Stomach (tissue), 9 donors: ENCODE data around the gene USP24. TPM values are rescaled to one million over a fixed set of nuclear protein-coding genes. Genes with fewer than 3 reads are reported as not detected.

Source experiments
- DNase-seq, 2 donors: peaks; one replicate each; pipeline versions ENCODE4 v3.0.0 to v3.0.0-alpha.2; 2013 to 2019
- H3K27ac ChIP-seq, 5 donors: fragments of 200-600 bp in 4 of 5; sonication (generic) in 4 of 5; one replicate each; pipeline ENCODE4 v1.5.1; 2013 to 2019; ENCODE audit warnings: mild to moderate bottlenecking in 1 of 5, moderate library complexity in 1 of 5
- H3K27me3 ChIP-seq, 3 donors: fragments of 200-600 bp; sonication (generic); one replicate each; pipeline ENCODE4 v1.5.1; 2017 to 2019; ENCODE audit warnings: mixed run types in 1 of 3
- H3K36me3 ChIP-seq, 4 donors: fragments of 200-600 bp; sonication (generic); 1 replicate in 3 of 4; 2 replicates in 1 of 4; pipeline ENCODE4 v1.5.1; 2016 to 2019
- H3K4me1 ChIP-seq, 4 donors: fragments of 200-600 bp; sonication (generic); one replicate each; pipeline ENCODE4 v1.5.1; 2016 to 2019
- H3K4me3 ChIP-seq, 4 donors: fragments of 200-600 bp; sonication (generic) in 3 of 4; one replicate each; pipeline ENCODE4 v1.5.1; 2016 to 2019; ENCODE audit warnings: mild to moderate bottlenecking in 1 of 4
- H3K9me3 ChIP-seq, 4 donors: fragments of 200-600 bp; sonication (generic); one replicate each; pipeline ENCODE4 v1.5.1; 2016 to 2019
- CTCF ChIP-seq, 7 experiments: fragments of 450-650 bp in 4 of 7; fragments of 200-600 bp in 3 of 7; sonication (generic) in 3 of 7; IDR thresholded peaks; one replicate each; pipeline ENCODE4 v1.5.1; 2016 to 2019; ENCODE audit warnings: antibody characterized with exemption in 7 of 7, control low read depth in 2 of 7, mild to moderate bottlenecking in 1 of 7
- EP300 ChIP-seq: sonication (generic); formaldehyde crosslinking; IDR thresholded peaks from one replicate; pipeline ENCODE4 v1.6.1; 2017; ENCODE audit warnings: antibody characterized with exemption
- POLR2A ChIP-seq, 4 donors: fragments of 450-650 bp; IDR thresholded peaks; one replicate each; pipeline ENCODE4 v1.6.1; 2016; ENCODE audit warnings: antibody characterized with exemption in 4 of 4, control low read depth in 2 of 4, mild to moderate bottlenecking in 1 of 4, moderate library complexity in 1 of 4
- POLR2AphosphoS5 ChIP-seq, 3 donors: sonication (generic); formaldehyde crosslinking; IDR thresholded peaks; one replicate each; pipeline ENCODE4 v1.6.1; 2016; ENCODE audit warnings: antibody characterized with exemption in 3 of 3
- WGBS, 5 donors: extraction: QIAGEN DNeasy Blood & Tissue Kit in 3 of 5; methylation state at CpG; one replicate each; pipeline versions ENCODE4 v1.1.5 to v1.1.7; 2013 to 2018; 5-methylcytosine and 5-hydroxymethylcytosine counted together
- intact Hi-C: fragments of 100-400 bp; cut with DNase I; formaldehyde crosslinking; loops from one replicate; pipeline ENCODE4 v1.15.1; 2023; ENCODE audit warnings: low total_unique reads
- polyA plus RNA-seq, 3 donors: library from polyadenylated mRNA; stranded (reverse); fragments of 200-250 nt; gene quantifications; one replicate each; pipeline ENCODE4 v1.2.3, GENCODE V29; 2013
- total RNA-seq, 5 donors: library from RNA; depleted of rRNA; stranded (reverse); fragments of >200 nt; gene quantifications; one replicate each; pipeline versions ENCODE4 v1.1.0 to v1.2.3, GENCODE V29; 2014 to 2016
- donor health status: healthy with polysubstance abuse.
- donor health status: Bipolar disorder and iron deficiency.
- donor health status: healthy.

USP24 gene
- total and polyA plus RNA-seq, 8 donors, result 5.5 to 114 (median 17.0) TPM

DNA sequence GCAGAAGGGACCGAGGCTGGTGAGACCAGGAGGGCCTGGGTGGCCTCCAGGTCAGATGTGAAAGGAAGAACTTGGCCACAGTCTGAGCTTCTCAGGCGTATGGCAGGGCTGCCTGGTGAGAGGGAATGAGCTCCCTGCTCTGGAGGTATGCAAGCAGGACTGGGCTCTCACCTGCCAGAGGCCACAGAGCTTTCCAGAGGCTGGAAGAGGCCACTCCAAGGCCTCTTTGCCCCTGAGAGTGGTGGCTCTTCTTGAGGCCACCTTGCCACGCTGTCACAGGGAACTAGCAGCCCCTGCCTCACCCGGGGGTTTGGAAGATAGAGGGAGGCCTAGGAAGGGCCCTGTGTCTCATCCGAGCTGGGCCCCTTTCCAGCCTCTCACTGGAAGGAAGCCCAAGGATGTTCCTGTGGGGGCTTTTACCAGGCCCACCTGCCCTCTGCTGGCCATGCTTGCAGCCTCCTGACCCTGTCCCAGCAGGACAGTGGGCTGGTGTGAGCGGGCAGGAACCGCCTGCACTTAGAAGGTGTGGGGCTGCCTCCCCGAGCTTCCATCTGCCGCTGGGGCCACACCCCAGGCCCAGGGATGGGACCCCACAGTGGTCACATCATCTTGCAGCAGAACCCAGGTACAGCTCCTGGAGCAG, 165.8 kb downstream of the USP24 start:
- no peak for DNase-seq
- Histone ChIP-seq H3K4me3 (no peak overlapping the region), H3K27ac (no peak overlapping the region), H3K9me3 (no peaks in the 10 kb centered on the region), H3K4me1 (peaks cover 0 to 6% (median 0%) of the 10 kb centered on the region in 4 donors), H3K36me3 (no peaks in the 10 kb centered on the region), H3K27me3 (no peaks in the 10 kb centered on the region)
- intact Hi-C loops, result no loop called here
- TF ChIP-seq EP300 (no peak), CTCF (IDR thresholded peaks at IDR 0.05) (no peak), POLR2A (IDR thresholded peaks at IDR 0.05) (no peak), POLR2AphosphoS5 (IDR thresholded peaks at IDR 0.05) (no peak)
- WGBS, 5 donors, result 73 to 94% (median 87%) methylated on average over 8 to 9 of the region's 9 CpGs

DNA sequence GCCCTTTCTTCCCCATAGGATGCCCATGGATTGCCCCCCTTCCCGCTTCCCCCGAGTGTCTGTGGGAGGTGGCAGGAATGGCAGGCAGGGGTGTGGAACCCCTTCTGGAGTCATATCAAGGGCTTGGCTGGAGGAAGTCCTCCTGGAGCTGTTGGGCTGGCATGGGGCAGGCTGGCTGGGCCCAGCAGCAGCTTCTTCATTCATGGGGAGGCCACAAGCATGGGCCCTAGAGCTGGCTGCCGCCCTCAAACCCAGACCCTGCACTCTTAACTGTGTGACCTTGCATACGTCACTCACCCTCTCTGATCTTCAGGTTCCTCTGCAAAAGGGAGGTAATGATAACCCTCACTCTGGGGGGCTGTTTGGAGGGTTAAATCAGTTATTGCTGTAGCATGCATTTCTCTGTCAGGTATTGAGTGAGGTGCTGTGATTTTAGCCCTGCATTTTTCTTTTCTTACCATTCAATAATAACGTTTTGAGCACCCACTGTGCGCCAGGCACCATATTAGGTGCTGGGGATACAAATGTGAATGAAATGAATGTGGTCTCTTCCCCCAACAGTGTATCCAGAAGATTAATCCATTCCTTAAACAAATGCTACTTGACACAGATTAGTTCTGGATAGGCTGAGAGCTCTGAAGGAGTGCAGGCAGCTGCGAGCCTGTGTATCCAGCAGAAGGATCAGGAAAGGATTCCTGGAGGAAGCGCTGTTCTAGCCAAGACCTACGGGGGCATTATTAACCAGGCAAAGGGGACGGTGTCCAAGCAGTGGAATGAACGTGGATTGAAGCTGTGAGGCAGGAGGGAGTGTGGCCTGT, 166.5 kb downstream of the USP24 start:
- 77 to 87% (median 86%) methylated on average over 11 of the region's 11 CpGs for WGBS, 5 donors
- H3K4me1 ChIP-seq, result peaks cover 0 to 6% (median 0%) of the 10 kb centered on the region in 4 donors
- no peak overlapping the region for H3K27ac ChIP-seq
- intact Hi-C loops, result no loop called here
- no peaks in the 10 kb centered on the region for H3K36me3 ChIP-seq
- no peaks in the 10 kb centered on the region for H3K27me3 ChIP-seq
- TF ChIP-seq POLR2A (IDR thresholded peaks at IDR 0.05), result no peak
- H3K4me3 ChIP-seq, result no peak overlapping the region
- no peak for DNase-seq
- H3K9me3 ChIP-seq, result no peaks in the 10 kb centered on the region

DNA sequence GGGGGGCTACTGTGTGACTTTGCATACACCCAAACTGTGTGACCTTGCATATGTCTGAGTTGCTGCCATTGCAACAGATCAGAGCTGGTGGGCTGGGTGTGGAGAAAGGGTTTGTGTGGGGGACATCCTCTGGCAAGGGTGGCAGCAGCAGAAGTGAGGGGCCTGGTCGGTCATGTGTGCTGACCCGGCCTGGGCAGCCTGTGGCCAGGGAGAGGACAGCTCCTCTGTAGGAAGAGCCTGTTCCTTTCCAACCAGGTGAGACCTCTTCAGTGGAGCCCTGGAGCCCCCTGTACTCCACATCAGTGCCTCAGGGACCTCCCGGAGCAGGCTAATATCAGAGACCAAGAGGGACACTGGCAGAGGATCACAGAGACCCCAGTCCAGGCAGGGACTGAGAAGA, 167.6 kb downstream of the USP24 start:
- H3K36me3 ChIP-seq, result no peaks in the 10 kb centered on the region
- intact Hi-C loops, result no loop called here
- peaks cover 0 to under 1% (median 0%) of the 10 kb centered on the region in 4 donors for H3K4me1 ChIP-seq
- 85 to 100% (median 97%) methylated on average over 1 to 3 of the region's 3 CpGs for WGBS, 5 donors
- H3K27me3 ChIP-seq, result no peaks in the 10 kb centered on the region
- H3K27ac ChIP-seq, result no peak overlapping the region
- TF ChIP-seq POLR2AphosphoS5 (IDR thresholded peaks at IDR 0.05), result no peak
- TF ChIP-seq CTCF (IDR thresholded peaks at IDR 0.05), result no peak
- no peak for TF ChIP-seq POLR2A (IDR thresholded peaks at IDR 0.05)
- H3K4me3 ChIP-seq, result no peak overlapping the region
- DNase-seq, result no peak
- no peaks in the 10 kb centered on the region for H3K9me3 ChIP-seq

- Histone ChIP-seq H3K36me3 (no peaks in the 10 kb centered on the region), H3K27ac (no peak overlapping the region), H3K4me1 (no peaks in the 10 kb centered on the region), H3K27me3 (no peaks in the 10 kb centered on the region), H3K9me3 (no peaks in the 10 kb centered on the region), H3K4me3 (no peak overlapping the region)
- no peak for DNase-seq
- WGBS, 5 donors, result 76 to 93% (median 89%) methylated on average over 4 of the region's 4 CpGs
- intact Hi-C loops, result no loop called here
- TF ChIP-seq CTCF (IDR thresholded peaks at IDR 0.05) (no peak), EP300 (no peak), POLR2A (IDR thresholded peaks at IDR 0.05) (no peak), POLR2AphosphoS5 (IDR thresholded peaks at IDR 0.05) (no peak)
Observed at GRCh38 chr1:55046871-55047270, 168.3 kb downstream of the USP24 start.

DNA sequence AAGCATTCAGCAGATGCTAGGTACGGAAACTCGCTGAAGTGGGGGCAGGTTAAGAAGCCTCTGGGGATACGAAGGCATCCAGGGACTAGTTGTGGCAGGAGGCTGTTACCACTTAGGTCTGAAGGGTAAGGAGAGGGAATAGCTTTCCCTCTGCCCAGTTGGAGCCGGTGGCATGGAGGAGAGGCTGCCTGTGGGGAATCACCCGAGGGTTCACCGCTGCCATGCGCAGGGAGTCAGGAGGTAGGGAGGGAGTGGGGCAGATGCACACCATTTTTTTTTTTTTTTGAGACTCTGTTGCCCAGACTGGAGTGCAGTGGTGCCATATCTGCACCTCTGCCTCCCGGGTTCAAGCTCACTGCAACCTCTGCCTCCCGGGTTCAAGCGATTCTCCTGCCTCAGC, 169.7 kb downstream of the USP24 start:
- Histone ChIP-seq H3K27ac (no peak overlapping the region), H3K27me3 (peaks cover 0 to 12% (median 9%) of the 10 kb centered on the region in 3 donors), H3K9me3 (no peaks in the 10 kb centered on the region), H3K36me3 (no peaks in the 10 kb centered on the region), H3K4me1 (peaks cover 0 to 8% (median 3%) of the 10 kb centered on the region in 4 donors), H3K4me3 (no peak overlapping the region)
- no peak for DNase-seq
- 92 to 99% (median 96%) methylated on average over 10 of the region's 10 CpGs for WGBS, 5 donors
- TF ChIP-seq POLR2A (IDR thresholded peaks at IDR 0.05) (no peak), EP300 (no peak), POLR2AphosphoS5 (IDR thresholded peaks at IDR 0.05) (no peak), CTCF (IDR thresholded peaks at IDR 0.05) (no peak)
- intact Hi-C loops, result no loop called here
